ENCODE data around the gene SCD.

SCD gene

GRCh38 chr10:100368721-100369120, 21.7 kb downstream of the SCD start:
- H2BK120ac ChIP-seq (ENCODE audit: low read depth, low read length), result no peak overlapping the region
- H3K23ac ChIP-seq (ENCODE audit: low read length), result no peak overlapping the region
- H2BK15ac ChIP-seq (replicated peaks; ENCODE audit: low read depth), result no peak overlapping the region
- H3K4me3 ChIP-seq (ENCODE audit: low read length), result no peak overlapping the region
- H3K27ac ChIP-seq (ENCODE audit: low read depth, low read length), result no peak overlapping the region
- H3K27me3 ChIP-seq (ENCODE audit: insufficient read depth, low read length, poor library complexity), result no peaks in the 10 kb centered on the region
- no peaks in the 10 kb centered on the region for H3K79me2 ChIP-seq (ENCODE audit: control insufficient read depth, insufficient read depth, low read length)
- H2AK5ac ChIP-seq (ENCODE audit: low read length), result no peak overlapping the region
- no peak overlapping the region for H4K8ac ChIP-seq (ENCODE audit: low read depth, low read length)
- no peaks in the 10 kb centered on the region for H3K36me3 ChIP-seq (ENCODE audit: control insufficient read depth, insufficient read depth, low read length)
- no peak for DNase-seq
- H3K4me1 ChIP-seq (ENCODE audit: control insufficient read depth, low read depth, low read length), result peaks cover 11% of the 10 kb centered on the region
- no peak overlapping the region for H4K5ac ChIP-seq (ENCODE audit: low read length)
- no peaks in the 10 kb centered on the region for H3K79me1 ChIP-seq (ENCODE audit: low read length)
- H3K18ac ChIP-seq (ENCODE audit: low read length), result no peak overlapping the region
- no peak overlapping the region for H3K4ac ChIP-seq (ENCODE audit: low read depth, low read length)
- H3K4me2 ChIP-seq (ENCODE audit: low read length), result no peak overlapping the region
- no peak overlapping the region for H3K9ac ChIP-seq (ENCODE audit: low read length)
- H3K56ac ChIP-seq (ENCODE audit: low read length), result no peak overlapping the region
- H2BK5ac ChIP-seq (ENCODE audit: low read length), result no peak overlapping the region

GRCh38 chr10:100370714-100371481, 23.9 kb downstream of the SCD start:
- peak overlapping the region; percentile 73 for H3K4ac ChIP-seq (ENCODE audit: low read depth, low read length)
- H4K8ac ChIP-seq (ENCODE audit: low read depth, low read length), result no peak overlapping the region
- H3K27ac ChIP-seq (ENCODE audit: low read depth, low read length), result peak overlapping the region; percentile 72
- peak overlapping the region; percentile 91 for H3K56ac ChIP-seq (ENCODE audit: low read length)
- H2BK15ac ChIP-seq (replicated peaks; ENCODE audit: low read depth), result peak overlapping the region; percentile 3
- H2BK5ac ChIP-seq (ENCODE audit: low read length), result peak overlapping the region; percentile 96
- H3K4me2 ChIP-seq (ENCODE audit: low read length), result no peak overlapping the region
- peak overlapping the region; percentile 42 for H4K5ac ChIP-seq (ENCODE audit: low read length)
- peak overlapping the region; percentile 62 for H3K9ac ChIP-seq (ENCODE audit: low read length)
- no peak overlapping the region for H3K23ac ChIP-seq (ENCODE audit: low read length)
- H3K4me3 ChIP-seq (ENCODE audit: low read length), result no peak overlapping the region
- H3K18ac ChIP-seq (ENCODE audit: low read length), result peak overlapping the region; percentile 10
- H3K4me1 ChIP-seq (ENCODE audit: control insufficient read depth, low read depth, low read length), result peaks cover 11% of the 10 kb centered on the region
- no peaks in the 10 kb centered on the region for H3K79me1 ChIP-seq (ENCODE audit: low read length)
- H3K27me3 ChIP-seq (ENCODE audit: insufficient read depth, low read length, poor library complexity), result no peaks in the 10 kb centered on the region
- no peak overlapping the region for H2AK5ac ChIP-seq (ENCODE audit: low read length)
- peaks cover 13% of the 10 kb centered on the region for H3K79me2 ChIP-seq (ENCODE audit: control insufficient read depth, insufficient read depth, low read length)
- no CpG with 5 or more reads among the region's 12 CpGs for WGBS (ENCODE audit: extremely low coverage, insufficient coverage, low lambda C conversion rate)
- DNase-seq, result peak; percentile 94
- H3K36me3 ChIP-seq (ENCODE audit: control insufficient read depth, insufficient read depth, low read length), result no peaks in the 10 kb centered on the region
- no peak overlapping the region for H2BK120ac ChIP-seq (ENCODE audit: low read depth, low read length)

- H3K4ac ChIP-seq (ENCODE audit: low read depth, low read length), result peak overlapping the region; percentile 60
- no peak overlapping the region for H3K4me3 ChIP-seq (ENCODE audit: low read length)
Observed at GRCh38 chr10:100371482-100372027, 24.5 kb downstream of the SCD start.

GRCh38 chr10:100372415-100373297, 25.6 kb downstream of the SCD start:
- Histone ChIP-seq H3K4me3 (ENCODE audit: low read length) (peak overlapping the region; percentile 42), H3K36me3 (ENCODE audit: control insufficient read depth, insufficient read depth, low read length) (no peaks in the 10 kb centered on the region), H3K79me2 (ENCODE audit: control insufficient read depth, insufficient read depth, low read length) (peaks cover 15% of the 10 kb centered on the region), H3K79me1 (ENCODE audit: low read length) (no peaks in the 10 kb centered on the region), H3K23ac (ENCODE audit: low read length) (no peak overlapping the region), H3K4me2 (ENCODE audit: low read length) (peak overlapping the region; percentile 41), H3K56ac (ENCODE audit: low read length) (peak overlapping the region; percentile 94), H4K8ac (ENCODE audit: low read depth, low read length) (peak overlapping the region; percentile 40), H2BK120ac (ENCODE audit: low read depth, low read length) (peak overlapping the region; percentile 96), H4K5ac (ENCODE audit: low read length) (no peak overlapping the region), H3K27me3 (ENCODE audit: insufficient read depth, low read length, poor library complexity) (no peaks in the 10 kb centered on the region), H3K18ac (ENCODE audit: low read length) (peak overlapping the region; percentile 95), H2BK5ac (ENCODE audit: low read length) (peak overlapping the region; percentile 84), H2BK15ac (replicated peaks; ENCODE audit: low read depth) (peak overlapping the region; percentile 67), H3K9ac (ENCODE audit: low read length) (peak overlapping the region; percentile 76), H2AK5ac (ENCODE audit: low read length) (peak overlapping the region; percentile 57), H3K4me1 (ENCODE audit: control insufficient read depth, low read depth, low read length) (peaks cover 11% of the 10 kb centered on the region), H3K4ac (ENCODE audit: low read depth, low read length) (peak overlapping the region; percentile 97), H3K27ac (ENCODE audit: low read depth, low read length) (peak overlapping the region; percentile 99)
- no peak for DNase-seq
- WGBS (ENCODE audit: extremely low coverage, insufficient coverage, low lambda C conversion rate), result no CpG with 5 or more reads among the region's 16 CpGs

More at GRCh38 chr10:100371482-100372027, 24.5 kb downstream of the SCD start:
- H4K8ac ChIP-seq (ENCODE audit: low read depth, low read length), result no peak overlapping the region
- peak overlapping the region; percentile 72 for H3K27ac ChIP-seq (ENCODE audit: low read depth, low read length)
- no peak overlapping the region for H4K5ac ChIP-seq (ENCODE audit: low read length)
- H3K56ac ChIP-seq (ENCODE audit: low read length), result peak overlapping the region; percentile 91
- peak overlapping the region; percentile 62 for H3K9ac ChIP-seq (ENCODE audit: low read length)
- H3K23ac ChIP-seq (ENCODE audit: low read length), result no peak overlapping the region
- H3K4me1 ChIP-seq (ENCODE audit: control insufficient read depth, low read depth, low read length), result peaks cover 11% of the 10 kb centered on the region
- no peak overlapping the region for H2BK120ac ChIP-seq (ENCODE audit: low read depth, low read length)
- H2BK5ac ChIP-seq (ENCODE audit: low read length), result peak overlapping the region; percentile 96
- no peaks in the 10 kb centered on the region for H3K36me3 ChIP-seq (ENCODE audit: control insufficient read depth, insufficient read depth, low read length)
- no peak overlapping the region for H2AK5ac ChIP-seq (ENCODE audit: low read length)
- no CpG with 5 or more reads among the region's 10 CpGs for WGBS (ENCODE audit: extremely low coverage, insufficient coverage, low lambda C conversion rate)
- H3K27me3 ChIP-seq (ENCODE audit: insufficient read depth, low read length, poor library complexity), result no peaks in the 10 kb centered on the region
- peaks cover 13% of the 10 kb centered on the region for H3K79me2 ChIP-seq (ENCODE audit: control insufficient read depth, insufficient read depth, low read length)
- H3K4me2 ChIP-seq (ENCODE audit: low read length), result no peak overlapping the region
- no peak overlapping the region for H2BK15ac ChIP-seq (replicated peaks; ENCODE audit: low read depth)
- peak overlapping the region; percentile 10 for H3K18ac ChIP-seq (ENCODE audit: low read length)
- DNase-seq, result no peak
- H3K79me1 ChIP-seq (ENCODE audit: low read length), result no peaks in the 10 kb centered on the region

- Histone ChIP-seq H4K5ac (ENCODE audit: low read length) (peak overlapping the region; percentile 60), H2BK15ac (replicated peaks; ENCODE audit: low read depth) (no peak overlapping the region), H3K4me1 (ENCODE audit: control insufficient read depth, low read depth, low read length) (peaks cover 11% of the 10 kb centered on the region), H3K4ac (ENCODE audit: low read depth, low read length) (peak overlapping the region; percentile 94), H3K18ac (ENCODE audit: low read length) (peak overlapping the region; percentile 95), H3K4me2 (ENCODE audit: low read length) (peak overlapping the region; percentile 97), H3K23ac (ENCODE audit: low read length) (peak overlapping the region; percentile 97), H3K79me1 (ENCODE audit: low read length) (no peaks in the 10 kb centered on the region), H3K36me3 (ENCODE audit: control insufficient read depth, insufficient read depth, low read length) (no peaks in the 10 kb centered on the region), H3K9ac (ENCODE audit: low read length) (peak overlapping the region; percentile 99), H2BK120ac (ENCODE audit: low read depth, low read length) (peak overlapping the region; percentile 89), H3K56ac (ENCODE audit: low read length) (peak overlapping the region; percentile 99), H2BK5ac (ENCODE audit: low read length) (peak overlapping the region; percentile 99), H3K27me3 (ENCODE audit: insufficient read depth, low read length, poor library complexity) (no peaks in the 10 kb centered on the region), H3K79me2 (ENCODE audit: control insufficient read depth, insufficient read depth, low read length) (peaks cover 15% of the 10 kb centered on the region), H4K8ac (ENCODE audit: low read depth, low read length) (no peak overlapping the region), H2AK5ac (ENCODE audit: low read length) (peak overlapping the region; percentile 93), H3K4me3 (ENCODE audit: low read length) (peak overlapping the region; percentile 92), H3K27ac (ENCODE audit: low read depth, low read length) (peak overlapping the region; percentile 99)
- DNase-seq, result peak; percentile 100
- no CpG with 5 or more reads among the region's 45 CpGs for WGBS (ENCODE audit: extremely low coverage, insufficient coverage, low lambda C conversion rate)
Observed at GRCh38 chr10:100373298-100374199, 26.5 kb downstream of the SCD start.

Data from mesendoderm (in vitro differentiated cells).